Nephron progenitor cell (in vitro differentiated cells): ENCODE results near the gene ZFYVE9.

Experiments
- DNase-seq: peaks from one replicate; pipeline ENCODE4 v3.0.0; 2021
- H3K27ac Mint-ChIP-seq: 2 replicates; pipeline ENCODE4 v1.8.0; 2021; ENCODE audit warnings: mild to moderate bottlenecking, moderate library complexity, mixed read lengths
- H3K27me3 Mint-ChIP-seq: 2 replicates; pipeline ENCODE4 v1.8.0; 2021; ENCODE audit warnings: mild to moderate bottlenecking, low read depth, mixed read lengths; ENCODE audit not compliant: poor library complexity
- H3K36me3 Mint-ChIP-seq: 2 replicates; pipeline ENCODE4 v1.8.0; 2021; ENCODE audit warnings: low read depth, mixed read lengths
- H3K4me1 Mint-ChIP-seq: 2 replicates; pipeline ENCODE4 v1.8.0; 2021; ENCODE audit warnings: mixed read lengths
- H3K4me3 Mint-ChIP-seq: 2 replicates; pipeline ENCODE4 v1.8.0; 2021; ENCODE audit warnings: mild to moderate bottlenecking, moderate library complexity, mixed read lengths
- H3K9me3 Mint-ChIP-seq: 2 replicates; pipeline ENCODE4 v1.8.0; 2021; ENCODE audit warnings: mild to moderate bottlenecking, moderate library complexity, mixed read lengths
- TF ChIP-seq, protein P1 (sequence below): fragments of 200-600 bp; sonication (generic); IDR thresholded peaks from 2 replicates; pipeline ENCODE4 v1.5.0; 2021; ENCODE audit warnings: antibody characterized with exemption

Gene ZFYVE9

DNA sequence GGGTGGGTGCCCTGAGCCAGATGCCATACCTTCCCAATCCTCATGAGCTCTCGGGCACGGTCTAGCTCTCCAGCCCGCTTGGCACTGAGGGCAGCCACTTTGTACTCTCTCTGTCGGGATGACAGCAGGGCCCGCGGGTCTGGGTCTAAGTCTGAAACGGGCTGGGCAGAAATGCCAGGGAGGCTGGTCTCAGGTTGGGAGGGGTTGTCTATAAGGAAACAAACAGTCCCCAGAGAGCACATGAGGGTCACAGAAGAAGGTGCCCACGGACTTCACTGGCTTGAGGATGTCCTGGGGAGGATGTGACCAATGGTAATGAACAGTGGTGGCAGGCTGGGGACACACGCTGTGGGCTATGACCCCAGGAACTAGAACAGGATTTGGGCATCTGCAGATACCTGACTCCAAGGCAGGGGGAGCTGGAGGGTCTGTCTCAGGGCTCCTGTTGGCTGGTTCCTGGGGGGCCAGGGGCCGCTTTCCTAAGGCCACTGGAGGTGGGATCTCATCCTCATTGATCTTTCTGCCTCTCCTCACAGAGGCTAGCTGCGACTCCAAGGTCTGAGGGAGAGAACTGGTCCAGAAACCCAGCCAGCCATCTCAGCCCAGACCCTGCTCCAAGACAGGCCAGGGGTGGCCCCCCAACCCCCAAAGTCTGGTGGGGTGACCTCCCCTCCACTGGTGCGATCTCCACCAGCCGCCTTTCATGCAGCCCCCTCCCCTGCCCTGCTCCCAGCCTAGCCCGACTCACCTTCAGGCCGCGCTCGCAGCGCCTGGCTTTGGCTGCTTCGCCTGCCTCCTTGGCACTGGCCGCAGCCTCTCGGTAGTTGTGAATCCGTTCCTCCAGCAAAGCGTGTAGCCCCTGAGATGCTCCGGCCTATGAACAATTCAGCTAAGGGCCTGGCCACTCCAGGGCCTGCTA, 218.0 kb downstream of the ZFYVE9 start:
- no peaks in the 10 kb centered on the region for H3K27me3 Mint-ChIP-seq
- H3K27ac Mint-ChIP-seq, result no peak overlapping the region
- no peaks in the 10 kb centered on the region for H3K9me3 Mint-ChIP-seq
- TF ChIP-seq, protein P1, sequence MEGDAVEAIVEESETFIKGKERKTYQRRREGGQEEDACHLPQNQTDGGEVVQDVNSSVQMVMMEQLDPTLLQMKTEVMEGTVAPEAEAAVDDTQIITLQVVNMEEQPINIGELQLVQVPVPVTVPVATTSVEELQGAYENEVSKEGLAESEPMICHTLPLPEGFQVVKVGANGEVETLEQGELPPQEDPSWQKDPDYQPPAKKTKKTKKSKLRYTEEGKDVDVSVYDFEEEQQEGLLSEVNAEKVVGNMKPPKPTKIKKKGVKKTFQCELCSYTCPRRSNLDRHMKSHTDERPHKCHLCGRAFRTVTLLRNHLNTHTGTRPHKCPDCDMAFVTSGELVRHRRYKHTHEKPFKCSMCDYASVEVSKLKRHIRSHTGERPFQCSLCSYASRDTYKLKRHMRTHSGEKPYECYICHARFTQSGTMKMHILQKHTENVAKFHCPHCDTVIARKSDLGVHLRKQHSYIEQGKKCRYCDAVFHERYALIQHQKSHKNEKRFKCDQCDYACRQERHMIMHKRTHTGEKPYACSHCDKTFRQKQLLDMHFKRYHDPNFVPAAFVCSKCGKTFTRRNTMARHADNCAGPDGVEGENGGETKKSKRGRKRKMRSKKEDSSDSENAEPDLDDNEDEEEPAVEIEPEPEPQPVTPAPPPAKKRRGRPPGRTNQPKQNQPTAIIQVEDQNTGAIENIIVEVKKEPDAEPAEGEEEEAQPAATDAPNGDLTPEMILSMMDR, result no peak
- DNase-seq, result no peak
- peaks cover 53% of the 10 kb centered on the region for H3K36me3 Mint-ChIP-seq
- H3K4me3 Mint-ChIP-seq, result no peak overlapping the region
- H3K4me1 Mint-ChIP-seq, result peaks cover 14% of the 10 kb centered on the region

DNA sequence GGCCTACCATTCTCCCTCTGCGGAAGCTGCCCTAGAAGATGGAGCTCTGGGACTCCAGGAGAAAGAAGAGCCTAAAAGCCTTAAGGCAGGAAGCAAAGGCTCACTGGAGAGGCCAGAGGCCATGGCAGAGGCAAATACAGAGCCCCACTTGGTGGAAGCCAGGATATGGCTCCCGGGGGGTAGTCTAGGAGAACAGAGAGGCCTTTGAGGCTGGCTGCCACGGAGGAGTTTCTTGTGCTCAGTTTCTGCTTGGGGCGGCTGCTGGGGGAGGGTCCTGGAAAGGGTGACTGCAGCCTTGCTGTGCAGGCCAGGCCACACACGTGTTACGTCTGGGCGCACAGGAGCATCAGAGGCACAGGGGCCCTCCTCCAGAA, 218.7 kb downstream of the ZFYVE9 start:
- DNase-seq, result no peak
- no peaks in the 10 kb centered on the region for H3K9me3 Mint-ChIP-seq
- peaks cover 18% of the 10 kb centered on the region for H3K4me1 Mint-ChIP-seq
- no peak overlapping the region for H3K4me3 Mint-ChIP-seq
- H3K27me3 Mint-ChIP-seq, result peaks cover 4% of the 10 kb centered on the region
- H3K27ac Mint-ChIP-seq, result no peak overlapping the region
- TF ChIP-seq, protein P1, result no peak
- peaks cover 47% of the 10 kb centered on the region for H3K36me3 Mint-ChIP-seq

DNA sequence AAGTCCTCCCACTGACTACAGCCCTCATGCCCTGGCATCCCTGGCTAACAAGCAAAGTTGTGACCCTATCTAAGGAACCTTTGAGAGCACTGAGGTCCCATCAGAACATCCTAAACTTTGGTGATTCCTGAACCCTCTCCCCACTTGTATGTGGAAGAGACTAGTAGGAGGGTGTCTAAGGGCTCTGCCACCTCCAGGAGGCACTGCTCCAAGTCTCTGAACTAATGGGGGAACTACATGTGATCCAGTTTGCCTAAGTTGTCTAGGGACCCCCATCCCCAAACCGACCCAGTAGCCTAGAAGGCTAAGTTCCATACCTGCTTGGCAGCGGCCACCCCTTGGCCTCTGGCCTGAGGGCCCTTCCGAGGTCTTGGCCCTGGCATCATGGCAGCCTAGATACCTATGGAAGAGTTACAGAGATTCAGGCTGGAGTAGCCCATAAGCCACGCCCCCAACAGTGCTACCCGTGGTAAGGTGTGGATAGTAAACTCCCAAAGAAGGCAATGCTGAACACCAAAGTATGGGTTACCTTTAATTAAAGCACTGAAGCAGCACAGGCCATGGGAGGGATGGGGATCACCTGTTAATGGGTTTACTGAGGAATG, 222.4 kb downstream of the ZFYVE9 start:
- TF ChIP-seq, protein P1, result no peak
- Mint-ChIP-seq H3K4me1 (peaks cover 42% of the 10 kb centered on the region), H3K27me3 (peaks cover 10% of the 10 kb centered on the region), H3K27ac (no peak overlapping the region), H3K36me3 (peaks cover 23% of the 10 kb centered on the region), H3K9me3 (no peaks in the 10 kb centered on the region), H3K4me3 (peak overlapping the region; percentile 94)
- no peak for DNase-seq

DNA sequence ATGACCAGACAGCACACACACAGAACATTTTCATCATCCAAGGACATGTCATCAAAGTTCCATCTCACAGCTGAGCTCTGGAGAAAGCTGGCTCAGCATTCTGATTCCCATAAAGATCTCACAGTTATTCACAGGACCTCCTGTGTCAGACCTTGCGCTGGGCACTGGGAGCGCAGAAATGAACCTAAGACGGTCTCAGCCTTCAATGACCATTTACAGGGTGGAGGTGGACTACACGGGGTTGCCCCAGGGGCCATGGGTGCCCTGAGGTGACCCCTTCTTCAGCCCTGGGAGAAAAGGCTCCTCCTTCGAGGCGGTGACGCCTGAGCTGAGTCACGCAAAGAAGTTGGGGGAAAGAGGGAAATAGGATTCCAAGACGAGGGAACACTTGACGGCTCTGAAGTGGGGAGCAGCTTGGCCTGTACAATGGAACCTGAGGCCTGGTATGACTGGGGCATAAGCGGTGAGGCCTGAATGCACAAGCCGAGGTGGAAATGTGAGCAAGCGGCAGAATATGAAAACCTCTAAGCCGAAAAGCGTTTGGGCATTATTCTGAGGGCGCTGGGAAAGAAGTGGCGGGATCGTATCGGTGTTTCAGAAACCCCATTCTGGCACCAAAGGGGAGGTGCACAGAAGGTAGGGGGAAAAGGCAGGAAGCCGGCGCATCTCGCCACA, 223.3 kb downstream of the ZFYVE9 start:
- TF ChIP-seq, protein P1, result no peak

DNA sequence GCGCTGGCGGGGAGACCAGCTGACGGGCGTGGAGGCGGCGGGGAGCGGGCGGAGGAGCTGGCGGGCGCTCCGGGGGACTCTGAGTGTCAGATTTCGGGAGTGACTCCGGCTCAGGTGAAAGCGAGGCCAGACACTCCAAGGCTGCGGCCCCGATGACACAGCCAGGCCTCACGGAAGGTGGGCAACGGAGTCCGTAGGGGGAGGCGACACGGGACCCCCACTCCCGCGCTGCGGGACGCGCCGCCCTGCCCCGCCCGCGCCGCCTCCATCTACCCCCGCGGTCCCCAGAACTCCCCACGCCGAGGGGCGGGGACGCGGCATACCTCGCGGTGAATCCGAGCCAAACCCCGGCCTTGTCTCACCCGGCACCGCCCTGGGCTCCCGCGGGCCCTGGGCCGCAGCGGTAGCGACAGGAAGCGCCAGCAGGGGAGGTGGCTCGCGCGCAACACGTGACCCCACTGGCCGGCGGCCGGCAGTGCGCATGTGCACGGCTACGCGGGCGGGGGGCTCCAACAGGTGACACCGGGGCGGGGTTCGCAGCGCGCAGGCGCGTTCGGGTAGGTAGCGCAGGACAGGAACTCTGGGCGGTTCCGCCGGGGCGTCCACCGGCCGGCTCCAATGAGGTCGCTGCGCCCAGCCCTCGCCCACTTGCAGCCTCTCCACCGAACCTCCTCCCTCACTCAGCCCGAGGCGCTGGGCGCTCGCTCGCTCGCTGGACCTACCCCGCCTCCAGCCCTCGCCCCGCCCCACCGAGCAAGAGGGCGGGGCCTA, 224.0 kb downstream of the ZFYVE9 start, which contains the start of gene CC2D1B:
TSS of gene CC2D1B (minus strand) at position 460 of the 771 bp plus-strand sequence. CDS start 1,585 bp downstream, outside the sequence.
- Mint-ChIP-seq H3K36me3 (peaks cover 22% of the 10 kb centered on the region), H3K4me3 (peak within 1 kb of the TSS; percentile 94), H3K4me1 (peaks cover 43% of the 10 kb centered on the region), H3K27me3 (peaks cover 10% of the 10 kb centered on the region), H3K27ac (peak within 1 kb of the TSS; percentile 96), H3K9me3 (no peaks in the 10 kb centered on the region)
- peak; percentile 100 for DNase-seq
- TF ChIP-seq, protein P1, result no peak

More for the DNA sequence above, 223.3 kb downstream of the ZFYVE9 start:
- Mint-ChIP-seq H3K4me1 (peaks cover 43% of the 10 kb centered on the region), H3K27me3 (peaks cover 10% of the 10 kb centered on the region), H3K9me3 (no peaks in the 10 kb centered on the region), H3K4me3 (peak overlapping the region; percentile 94), H3K27ac (peak overlapping the region; percentile 96), H3K36me3 (peaks cover 23% of the 10 kb centered on the region)
- peak; percentile 29 for DNase-seq
